Esophagus (tissue), 2 donors: ENCODE measurements around the gene SFXN3. TPM values are rescaled to one million over a fixed set of nuclear protein-coding genes. Genes with fewer than 3 reads are reported as not detected.
A peak's percentile ranks its signal among the peaks of the same experiment; 100 is the strongest.
"Not testable (repeated sequence)": the region's sequence is repeated elsewhere in the genome, so short reads cannot be mapped to it uniquely, and the experiment has no call there.

Source experiments
- H3K27ac ChIP-seq, 2 donors: one replicate each; pipeline ENCODE4 v1.5.1; 2013; ENCODE audit warnings: low read depth in 2 of 2, mild to moderate bottlenecking in 2 of 2, inconsistent platforms in 1 of 2, low read length in 1 of 2, moderate library complexity in 1 of 2
- H3K27me3 ChIP-seq, 2 donors: one replicate each; pipeline ENCODE4 v1.6.1; 2013; ENCODE audit warnings: low read length in 2 of 2, control low read depth in 1 of 2, mild to moderate bottlenecking in 1 of 2; ENCODE audit not compliant: insufficient read depth in 2 of 2, control insufficient read depth in 1 of 2
- H3K36me3 ChIP-seq, 2 donors: one replicate each; pipeline ENCODE4 v1.6.1; 2013; ENCODE audit warnings: low read length in 1 of 2; ENCODE audit not compliant: control insufficient read depth in 2 of 2, insufficient read depth in 2 of 2
- H3K4me1 ChIP-seq, 2 donors: one replicate each; pipeline ENCODE4 v1.6.1; 2013; ENCODE audit warnings: low read length in 1 of 2; ENCODE audit not compliant: control insufficient read depth in 2 of 2, insufficient read depth in 2 of 2
- H3K4me3 ChIP-seq, 2 donors: one replicate each; pipeline ENCODE4 v1.5.1; 2013; ENCODE audit warnings: low read length in 2 of 2, mild to moderate bottlenecking in 2 of 2, low read depth in 1 of 2, moderate library complexity in 1 of 2
- H3K9me3 ChIP-seq, 2 donors: one replicate each; pipeline ENCODE4 v1.6.1; 2013; ENCODE audit warnings: mild to moderate bottlenecking in 2 of 2, low read depth in 1 of 2, low read length in 1 of 2, moderate library complexity in 1 of 2; ENCODE audit not compliant: control insufficient read depth in 2 of 2, insufficient read depth in 1 of 2
- WGBS, 2 donors: extraction: QIAGEN DNeasy Blood & Tissue Kit; methylation state at CpG; one replicate each; pipeline ENCODE4 v1.1.7; 2013; 5-methylcytosine and 5-hydroxymethylcytosine counted together
- polyA plus RNA-seq, 2 donors: library from polyadenylated mRNA; stranded (reverse); fragments of 200-250 nt; gene quantifications; one replicate each; pipeline ENCODE4 v1.2.3, GENCODE V29; 2013
- donor health status: healthy with polysubstance abuse.
- donor health status: Bipolar disorder and iron deficiency.

Gene SFXN3
- polyA plus RNA-seq, 2 donors, result 5.2 to 5.7 TPM

- H3K4me1 ChIP-seq, result peaks cover 3 to 11% of the 10 kb centered on the region in 2 donors
- WGBS, 2 donors, result 83 to 95% methylated on average over 4 of the region's 4 CpGs
- H3K9me3 ChIP-seq, H3K27ac ChIP-seq, H3K4me3 ChIP-seq, H3K27me3 ChIP-seq: not testable (repeated sequence)
- peaks cover 7 to 20% of the 10 kb centered on the region in 2 donors for H3K36me3 ChIP-seq
Observed at GRCh38 chr10:101034404-101034803, 3.4 kb downstream of the SFXN3 start.

GRCh38 chr10:101035314-101035713 lies 4.3 kb downstream of the SFXN3 start:
- peaks cover 3 to 11% of the 10 kb centered on the region in 2 donors for H3K4me1 ChIP-seq
- no peaks in the 10 kb centered on the region for H3K9me3 ChIP-seq
- no peak overlapping the region for H3K4me3 ChIP-seq
- H3K27ac ChIP-seq, result no peak overlapping the region
- H3K27me3 ChIP-seq, result no peaks in the 10 kb centered on the region
- peaks cover 7 to 22% of the 10 kb centered on the region in 2 donors for H3K36me3 ChIP-seq
- WGBS, 2 donors, result 90 to 92% methylated on average over 7 of the region's 7 CpGs

- WGBS, 2 donors, result 83 to 85% methylated on average over 9 to 10 of the region's 10 CpGs
- Histone ChIP-seq H3K27me3 (no peaks in the 10 kb centered on the region), H3K4me1 (peaks cover 3 to 9% of the 10 kb centered on the region in 2 donors), H3K27ac (no peak overlapping the region), H3K9me3 (no peaks in the 10 kb centered on the region), H3K36me3 (peaks cover 7 to 22% of the 10 kb centered on the region in 2 donors), H3K4me3 (no peak overlapping the region)
Observed at GRCh38 chr10:101035916-101036702, 5.1 kb downstream of the SFXN3 start.

- Histone ChIP-seq H3K4me1 (peaks cover 3 to 7% of the 10 kb centered on the region in 2 donors), H3K27me3 (no peaks in the 10 kb centered on the region), H3K36me3 (peaks cover 7 to 22% of the 10 kb centered on the region in 2 donors), H3K27ac (no peak overlapping the region), H3K4me3 (no peak overlapping the region), H3K9me3 (no peaks in the 10 kb centered on the region)
- 78 to 81% methylated on average over 7 of the region's 7 CpGs for WGBS, 2 donors
Observed at GRCh38 chr10:101036726-101037125, 5.7 kb downstream of the SFXN3 start.

GRCh38 chr10:101038484-101038883 lies 7.5 kb downstream of the SFXN3 start:
- 68 to 81% methylated on average over 5 of the region's 5 CpGs for WGBS, 2 donors
- H3K27me3 ChIP-seq, result no peaks in the 10 kb centered on the region
- H3K4me1 ChIP-seq, result peaks cover 0 to 6% of the 10 kb centered on the region in 2 donors
- H3K4me3 ChIP-seq, result no peak overlapping the region
- H3K36me3 ChIP-seq, result peaks cover 7 to 22% of the 10 kb centered on the region in 2 donors
- no peaks in the 10 kb centered on the region for H3K9me3 ChIP-seq
- H3K27ac ChIP-seq, result no peak overlapping the region

- 94 to 95% methylated on average over 3 of the region's 3 CpGs for WGBS, 2 donors
- H3K9me3 ChIP-seq, result no peaks in the 10 kb centered on the region
- H3K36me3 ChIP-seq, result peaks cover 6 to 22% of the 10 kb centered on the region in 2 donors
- H3K27ac ChIP-seq, result no peak overlapping the region
- H3K27me3 ChIP-seq, result no peaks in the 10 kb centered on the region
- no peak overlapping the region for H3K4me3 ChIP-seq
- peaks cover 0 to 7% of the 10 kb centered on the region in 2 donors for H3K4me1 ChIP-seq
Observed at GRCh38 chr10:101040061-101040460, 9.0 kb downstream of the SFXN3 start.

GRCh38 chr10:101040851-101041250 lies 9.8 kb downstream of the SFXN3 start:
- 38 to 40% methylated on average over 2 of the region's 2 CpGs for WGBS, 2 donors
- Histone ChIP-seq H3K27ac (no peak overlapping the region), H3K4me3 (no peak overlapping the region), H3K36me3 (peaks cover 3 to 18% of the 10 kb centered on the region in 2 donors), H3K4me1 (peaks cover 0 to 7% of the 10 kb centered on the region in 2 donors), H3K27me3 (no peaks in the 10 kb centered on the region), H3K9me3 (no peaks in the 10 kb centered on the region)

- Histone ChIP-seq H3K4me1 (peaks cover 0 to 7% of the 10 kb centered on the region in 2 donors), H3K4me3 (no peak overlapping the region), H3K36me3 (peaks cover 3 to 14% of the 10 kb centered on the region in 2 donors), H3K9me3 (no peaks in the 10 kb centered on the region), H3K27ac (no peak overlapping the region), H3K27me3 (no peaks in the 10 kb centered on the region)
- WGBS, 2 donors, result 24% methylated on average over 6 of the region's 6 CpGs
Observed at GRCh38 chr10:101041252-101041761, 10.3 kb downstream of the SFXN3 start.

- H3K4me1 ChIP-seq, result peaks cover 0 to 7% of the 10 kb centered on the region in 2 donors
- H3K27me3 ChIP-seq, result no peaks in the 10 kb centered on the region
- no peaks in the 10 kb centered on the region for H3K9me3 ChIP-seq
- peak overlapping the region; percentile 94 to 95 for H3K27ac ChIP-seq
- 62% methylated on average over 4 of the region's 4 CpGs for WGBS, 2 donors
- peak overlapping the region; percentile 55 to 59 for H3K4me3 ChIP-seq
- H3K36me3 ChIP-seq, result peaks cover 3 to 14% of the 10 kb centered on the region in 2 donors
Observed at GRCh38 chr10:101042118-101042517, 11.1 kb downstream of the SFXN3 start.
